Panc1 (cell line): ENCODE data around the gene METTL26. TPM values are rescaled to one million over a fixed set of nuclear protein-coding genes. Genes with fewer than 3 reads are reported as not detected.
A peak's percentile ranks its signal among the peaks of the same experiment; 100 is the strongest.

Experiments used
- ATAC-seq: fragments of 200-7000 bp; cut with Tn5 transposase; 2 replicates; pipeline ENCODE4 v1.9.1; 2020; ENCODE audit warnings: mild to moderate bottlenecking, moderate library complexity
- BruUV-seq: library from RNA; stranded (reverse); fragments of 400-500 nt; replicated peaks from 2 replicates; lab custom pipeline; 2021; lab: Mats Ljungman, UMichigan
- CTCF ChIA-PET: fragments of 300-600 bp; sonication (Branson Sonifier 250); formaldehyde crosslinking; loops from one replicate; lab custom pipeline; 2022; ENCODE audit warnings: antibody characterized with exemption; lab: Charles Lee
- POLR2A ChIA-PET: fragments of 300-600 bp; sonication (Branson Sonifier 250); formaldehyde crosslinking; loops from one replicate; lab custom pipeline; 2022; ENCODE audit warnings: antibody characterized with exemption; lab: Charles Lee
- DNase-seq: peaks from one replicate; pipeline ENCODE4 v3.0.0-alpha.2; 2010; ENCODE audit warnings: low read depth, low spot score
- H3K27ac ChIP-seq: 2 replicates; pipeline ENCODE4 v1.5.1; 2011; ENCODE audit warnings: mild to moderate bottlenecking, low read length, inconsistent platforms
- H3K27me3 ChIP-seq: fragments of 200-500 bp; sonication (Bioruptor generic); 2 replicates; pipeline ENCODE4 v1.6.0; 2014; ENCODE audit warnings: low read length, inconsistent platforms; ENCODE audit not compliant: control insufficient read depth, insufficient read depth
- H3K36me3 ChIP-seq: fragments of 200-500 bp; sonication (Bioruptor generic); 2 replicates; pipeline ENCODE4 v1.5.1; 2014; ENCODE audit warnings: inconsistent platforms, mild to moderate bottlenecking, low read length, moderate library complexity; ENCODE audit not compliant: control insufficient read depth, insufficient read depth
- H3K4me1 ChIP-seq: 2 replicates; pipeline ENCODE4 v1.5.1; 2011; ENCODE audit warnings: inconsistent platforms, mild to moderate bottlenecking, low read length, moderate library complexity; ENCODE audit not compliant: control insufficient read depth, insufficient read depth
- H3K4me3 ChIP-seq, 2 experiments: 2 replicates each; pipeline ENCODE4 v1.5.1; 2011 to 2012; ENCODE audit warnings: low read depth in 2 of 2, low read length in 2 of 2, mild to moderate bottlenecking in 2 of 2, inconsistent platforms in 1 of 2, moderate library complexity in 1 of 2
- H3K9me3 ChIP-seq: fragments of 200-500 bp; sonication (Bioruptor generic); 2 replicates; pipeline ENCODE4 v1.5.1; 2014; ENCODE audit warnings: low read depth, mild to moderate bottlenecking, inconsistent platforms, low read length, moderate library complexity; ENCODE audit not compliant: control insufficient read depth, insufficient read depth
- POLR2AphosphoS5 ChIP-seq: IDR thresholded peaks from 2 replicates; pipeline ENCODE4 v1.6.1; 2012; ENCODE audit warnings: mild to moderate bottlenecking, low read depth, low read length, moderate library complexity
- SIN3A ChIP-seq: IDR thresholded peaks from 2 replicates; pipeline ENCODE4 v1.6.1; 2012; ENCODE audit warnings: low read depth, mild to moderate bottlenecking, low read length, moderate library complexity, borderline replicate concordance; ENCODE audit not compliant: insufficient read depth
- TCF7L2 ChIP-seq: IDR thresholded peaks from 2 replicates; pipeline ENCODE4 v1.6.1; 2011; ENCODE audit warnings: mild to moderate bottlenecking, low read depth, low read length, inconsistent platforms
- in situ Hi-C: cut with HindIII; loops from 2 replicates; pipeline ENCODE4 v1.10.0; 2016; ENCODE audit warnings: low sequenced_read_pairs, low pct_unique_long_range_greater_than_20kb
- intact Hi-C: fragments of 100-400 bp; cut with micrococcal nuclease; formaldehyde crosslinking; loops from one replicate; pipeline ENCODE4 v1.10.0; 2022; ENCODE audit not compliant: unreplicated experiment
- total RNA-seq: library from RNA; stranded (reverse); gene quantifications from one replicate; pipeline ENCODE4 v1.2.1, GENCODE V29; 2021; ENCODE audit not compliant: unreplicated experiment
- TF ChIP-seq, protein P1 (sequence below), 2 experiments: IDR thresholded peaks; 2 replicates each; pipeline ENCODE4 v1.6.1; 2011 to 2012; ENCODE audit warnings: low read depth in 2 of 2, control low read depth in 1 of 2, low read length in 1 of 2, mild to moderate bottlenecking in 1 of 2, moderate library complexity in 1 of 2; ENCODE audit not compliant: insufficient read depth in 1 of 2
- TF ChIP-seq, protein P2 (sequence below): fragments of 450-650 bp; IDR thresholded peaks from 2 replicates; pipeline ENCODE4 v1.5.1; 2017; ENCODE audit warnings: mild to moderate bottlenecking

Gene METTL26
- total RNA-seq, 1 experiment from 2014 or later, result 91.8 TPM

DNA sequence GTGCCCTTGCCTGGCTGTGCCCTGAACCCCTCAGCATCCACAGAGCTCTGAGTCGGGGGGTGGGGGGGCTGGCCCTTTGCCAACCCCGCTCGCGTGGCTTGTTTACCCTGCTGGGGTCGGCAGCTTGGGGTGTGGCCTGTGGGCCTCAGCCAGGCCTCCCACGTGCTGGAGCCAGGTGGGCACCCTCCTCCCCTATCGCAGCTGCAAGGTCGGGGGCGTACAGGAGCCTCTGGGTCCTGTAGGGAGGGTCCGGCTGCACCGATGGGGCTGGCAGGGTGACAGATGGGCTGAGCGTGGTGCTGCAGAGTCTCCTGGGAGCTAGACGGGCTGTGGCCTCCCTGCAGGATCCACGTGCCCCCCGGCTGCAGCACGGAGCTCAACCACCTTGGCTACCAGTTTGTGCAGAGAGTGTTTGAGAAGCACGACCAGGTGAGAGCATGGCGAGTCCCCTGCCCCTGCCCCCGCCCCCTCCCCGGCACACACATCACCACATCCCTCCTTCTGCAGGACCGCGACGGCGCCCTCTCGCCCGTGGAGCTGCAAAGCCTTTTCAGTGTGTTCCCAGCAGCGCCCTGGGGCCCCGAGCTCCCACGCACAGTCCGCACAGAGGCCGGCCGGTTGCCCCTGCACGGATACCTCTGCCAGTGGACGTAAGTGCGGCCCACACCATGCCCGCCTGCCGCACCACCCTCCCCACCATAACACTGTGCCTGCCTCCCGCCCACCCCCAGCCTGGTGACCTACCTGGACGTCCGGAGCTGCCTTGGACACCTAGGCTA, 35.4 kb upstream of the METTL26 start:
- intact Hi-C loops (no loop called here), in situ Hi-C loops (no loop called here)
- no peak overlapping the region for H3K4me3 ChIP-seq
- no peaks in the 10 kb centered on the region for H3K9me3 ChIP-seq
- CTCF ChIA-PET, result no interaction called here
- peaks cover 3% of the 10 kb centered on the region; the same call in 1 of the 2 replicates for H3K36me3 ChIP-seq
- no peak for DNase-seq
- no peak for ATAC-seq
- H3K27me3 ChIP-seq, result no peaks in the 10 kb centered on the region
- no TSS peak for BruUV-seq
- peaks cover 28% of the 10 kb centered on the region for H3K4me1 ChIP-seq
- TF ChIP-seq TCF7L2 (no peak), POLR2AphosphoS5 (no peak), SIN3A (no peak)
- TF ChIP-seq, protein P1, sequence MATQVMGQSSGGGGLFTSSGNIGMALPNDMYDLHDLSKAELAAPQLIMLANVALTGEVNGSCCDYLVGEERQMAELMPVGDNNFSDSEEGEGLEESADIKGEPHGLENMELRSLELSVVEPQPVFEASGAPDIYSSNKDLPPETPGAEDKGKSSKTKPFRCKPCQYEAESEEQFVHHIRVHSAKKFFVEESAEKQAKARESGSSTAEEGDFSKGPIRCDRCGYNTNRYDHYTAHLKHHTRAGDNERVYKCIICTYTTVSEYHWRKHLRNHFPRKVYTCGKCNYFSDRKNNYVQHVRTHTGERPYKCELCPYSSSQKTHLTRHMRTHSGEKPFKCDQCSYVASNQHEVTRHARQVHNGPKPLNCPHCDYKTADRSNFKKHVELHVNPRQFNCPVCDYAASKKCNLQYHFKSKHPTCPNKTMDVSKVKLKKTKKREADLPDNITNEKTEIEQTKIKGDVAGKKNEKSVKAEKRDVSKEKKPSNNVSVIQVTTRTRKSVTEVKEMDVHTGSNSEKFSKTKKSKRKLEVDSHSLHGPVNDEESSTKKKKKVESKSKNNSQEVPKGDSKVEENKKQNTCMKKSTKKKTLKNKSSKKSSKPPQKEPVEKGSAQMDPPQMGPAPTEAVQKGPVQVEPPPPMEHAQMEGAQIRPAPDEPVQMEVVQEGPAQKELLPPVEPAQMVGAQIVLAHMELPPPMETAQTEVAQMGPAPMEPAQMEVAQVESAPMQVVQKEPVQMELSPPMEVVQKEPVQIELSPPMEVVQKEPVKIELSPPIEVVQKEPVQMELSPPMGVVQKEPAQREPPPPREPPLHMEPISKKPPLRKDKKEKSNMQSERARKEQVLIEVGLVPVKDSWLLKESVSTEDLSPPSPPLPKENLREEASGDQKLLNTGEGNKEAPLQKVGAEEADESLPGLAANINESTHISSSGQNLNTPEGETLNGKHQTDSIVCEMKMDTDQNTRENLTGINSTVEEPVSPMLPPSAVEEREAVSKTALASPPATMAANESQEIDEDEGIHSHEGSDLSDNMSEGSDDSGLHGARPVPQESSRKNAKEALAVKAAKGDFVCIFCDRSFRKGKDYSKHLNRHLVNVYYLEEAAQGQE (IDR thresholded peaks at IDR 0.05; ENCODE audit: insufficient read depth in 1 of 2, low read depth in 2 of 2, low read length in 1 of 2), result no peak
- TF ChIP-seq, protein P2, sequence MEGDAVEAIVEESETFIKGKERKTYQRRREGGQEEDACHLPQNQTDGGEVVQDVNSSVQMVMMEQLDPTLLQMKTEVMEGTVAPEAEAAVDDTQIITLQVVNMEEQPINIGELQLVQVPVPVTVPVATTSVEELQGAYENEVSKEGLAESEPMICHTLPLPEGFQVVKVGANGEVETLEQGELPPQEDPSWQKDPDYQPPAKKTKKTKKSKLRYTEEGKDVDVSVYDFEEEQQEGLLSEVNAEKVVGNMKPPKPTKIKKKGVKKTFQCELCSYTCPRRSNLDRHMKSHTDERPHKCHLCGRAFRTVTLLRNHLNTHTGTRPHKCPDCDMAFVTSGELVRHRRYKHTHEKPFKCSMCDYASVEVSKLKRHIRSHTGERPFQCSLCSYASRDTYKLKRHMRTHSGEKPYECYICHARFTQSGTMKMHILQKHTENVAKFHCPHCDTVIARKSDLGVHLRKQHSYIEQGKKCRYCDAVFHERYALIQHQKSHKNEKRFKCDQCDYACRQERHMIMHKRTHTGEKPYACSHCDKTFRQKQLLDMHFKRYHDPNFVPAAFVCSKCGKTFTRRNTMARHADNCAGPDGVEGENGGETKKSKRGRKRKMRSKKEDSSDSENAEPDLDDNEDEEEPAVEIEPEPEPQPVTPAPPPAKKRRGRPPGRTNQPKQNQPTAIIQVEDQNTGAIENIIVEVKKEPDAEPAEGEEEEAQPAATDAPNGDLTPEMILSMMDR, result no peak
- POLR2A ChIA-PET, result no interaction called here
- no peak overlapping the region for H3K27ac ChIP-seq

DNA sequence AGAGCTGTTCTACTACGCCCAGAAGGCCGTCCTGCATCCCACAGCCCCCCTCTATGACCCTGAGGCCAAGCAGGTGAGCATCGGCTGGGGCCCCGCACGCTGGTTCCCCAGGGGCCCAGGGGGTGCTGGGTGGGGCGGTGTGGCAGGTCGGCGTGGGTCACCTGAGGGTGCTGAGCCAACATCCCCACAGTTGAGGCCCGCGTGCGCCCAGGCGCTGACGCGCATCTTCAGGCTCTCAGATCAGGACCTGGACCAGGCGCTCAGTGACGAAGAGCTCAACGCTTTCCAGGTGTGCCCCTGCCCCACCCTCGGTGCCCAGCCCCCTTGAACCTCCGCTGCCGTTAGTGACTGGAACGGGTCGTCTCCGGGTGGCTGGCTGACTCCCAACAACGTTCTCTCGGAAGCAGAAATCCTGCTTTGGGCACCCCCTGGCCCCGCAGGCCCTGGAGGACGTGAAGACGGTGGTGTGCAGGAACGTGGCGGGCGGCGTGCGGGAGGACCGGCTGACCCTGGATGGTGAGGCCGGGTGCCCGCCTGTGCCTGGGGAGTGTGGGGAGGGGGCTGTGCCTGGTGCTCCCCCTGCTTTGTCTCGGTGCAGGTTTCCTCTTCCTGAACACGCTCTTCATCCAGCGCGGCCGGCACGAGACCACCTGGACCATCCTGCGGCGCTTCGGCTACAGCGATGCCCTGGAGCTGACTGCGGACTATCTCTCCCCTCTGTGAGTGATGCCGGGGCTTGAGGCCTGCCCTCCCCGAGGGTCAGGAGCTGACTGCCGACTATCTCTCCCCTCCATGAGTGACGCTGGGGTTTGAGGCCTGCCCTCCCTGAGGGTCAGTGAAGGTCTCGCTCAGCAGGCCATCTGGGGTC, 34.6 kb upstream of the METTL26 start:
- BruUV-seq, result TSS peak; percentile 50

More for the DNA sequence above, 34.6 kb upstream of the METTL26 start:
- H3K9me3 ChIP-seq, result no peaks in the 10 kb centered on the region
- CTCF ChIA-PET, result no interaction called here
- peaks cover 28% of the 10 kb centered on the region for H3K4me1 ChIP-seq
- no peak overlapping the region for H3K27ac ChIP-seq
- TF ChIP-seq TCF7L2 (no peak), SIN3A (no peak), POLR2AphosphoS5 (no peak)
- TF ChIP-seq, protein P1 (IDR thresholded peaks at IDR 0.05; ENCODE audit: insufficient read depth in 1 of 2, low read depth in 2 of 2, low read length in 1 of 2), result no peak
- TF ChIP-seq, protein P2, result no peak
- POLR2A ChIA-PET, result no interaction called here
- H3K36me3 ChIP-seq, result peaks cover 3% of the 10 kb centered on the region; the same call in 1 of the 2 replicates
- H3K27me3 ChIP-seq, result no peaks in the 10 kb centered on the region
- DNase-seq (no peak), ATAC-seq (no peak)
- intact Hi-C loops (no loop called here), in situ Hi-C loops (no loop called here)
- H3K4me3 ChIP-seq, result no peak overlapping the region
